Hematopoietic multipotent progenitor cell treated with erythropoietin and hydrocortisone succinate and interleukin-3 and kit ligand, for 17 days (in vitro differentiated cells): ENCODE data around the gene TATDN2.
"Not testable (repeated sequence)": the region's sequence is repeated elsewhere in the genome, so short reads cannot be mapped to it uniquely, and the experiment has no call there.

Experiments
- DNase-seq: peaks from one replicate; pipeline ENCODE4 v3.0.0-alpha.2; 2015; ENCODE audit warnings: low spot score

Gene TATDN2

DNA sequence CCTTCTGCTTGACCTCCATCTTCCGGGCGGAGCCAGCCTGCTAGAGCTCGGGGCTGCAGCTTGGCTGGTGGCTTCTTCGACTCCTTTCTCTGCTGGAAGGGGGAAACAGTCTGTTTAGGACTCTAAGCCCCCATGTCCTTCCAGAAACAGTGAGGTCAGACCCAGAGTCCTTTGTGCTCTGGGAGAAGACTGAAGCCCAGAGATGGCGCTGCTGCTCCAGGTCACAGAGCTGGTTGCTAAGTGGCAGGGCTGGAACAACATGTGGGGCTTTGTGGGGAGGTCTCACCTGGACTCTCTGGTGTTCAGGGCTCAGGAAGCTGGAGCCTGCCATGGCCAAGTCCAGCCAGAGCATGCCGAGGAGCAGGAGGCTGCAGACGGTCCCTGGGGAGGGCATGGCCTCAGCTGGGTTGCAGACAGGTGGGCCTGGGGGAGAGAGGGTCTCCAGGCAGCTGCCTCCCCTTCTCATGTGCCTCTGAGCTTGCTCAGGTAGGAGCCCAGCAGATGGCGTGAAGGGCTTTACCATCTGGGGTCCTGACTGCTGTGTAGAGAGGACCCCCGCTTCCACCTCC is 41.6 kb downstream of the TATDN2 start:
- DNase-seq = no peak

DNA sequence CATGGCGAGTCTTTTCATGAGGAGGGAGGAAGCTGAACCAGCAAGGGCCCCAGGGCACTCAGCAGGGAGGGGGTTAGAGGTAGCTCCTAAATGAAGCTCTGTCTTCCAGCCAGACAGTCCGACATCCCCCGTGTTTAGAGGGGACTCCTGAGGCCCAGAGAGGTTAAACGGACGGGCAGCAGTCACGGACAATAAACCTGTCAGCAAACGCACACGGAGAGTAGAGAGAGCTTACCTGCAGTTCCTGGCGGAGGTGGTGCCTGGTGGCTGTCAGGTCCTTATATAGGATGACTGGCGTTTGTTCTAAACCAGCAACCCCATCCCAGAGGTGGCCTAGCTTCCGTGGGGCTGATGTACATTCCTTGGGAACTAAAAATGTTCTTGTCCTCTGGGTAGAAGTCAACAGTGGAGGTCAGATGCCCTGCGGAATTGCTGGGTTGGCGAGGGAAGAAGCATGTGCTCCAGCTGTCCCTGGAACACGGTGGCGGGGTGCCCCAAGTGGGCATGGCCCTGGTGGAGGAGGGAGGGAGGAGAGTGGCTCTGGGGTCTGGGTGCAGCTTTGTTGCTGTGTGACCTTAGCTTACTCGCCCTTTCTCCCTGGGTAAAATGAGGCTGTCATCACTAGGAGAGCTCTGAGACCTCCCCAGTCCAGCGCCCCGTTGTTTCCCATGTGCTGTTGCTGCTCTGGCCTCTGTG is 42.4 kb downstream of the TATDN2 start:
- DNase-seq = no peak

DNA sequence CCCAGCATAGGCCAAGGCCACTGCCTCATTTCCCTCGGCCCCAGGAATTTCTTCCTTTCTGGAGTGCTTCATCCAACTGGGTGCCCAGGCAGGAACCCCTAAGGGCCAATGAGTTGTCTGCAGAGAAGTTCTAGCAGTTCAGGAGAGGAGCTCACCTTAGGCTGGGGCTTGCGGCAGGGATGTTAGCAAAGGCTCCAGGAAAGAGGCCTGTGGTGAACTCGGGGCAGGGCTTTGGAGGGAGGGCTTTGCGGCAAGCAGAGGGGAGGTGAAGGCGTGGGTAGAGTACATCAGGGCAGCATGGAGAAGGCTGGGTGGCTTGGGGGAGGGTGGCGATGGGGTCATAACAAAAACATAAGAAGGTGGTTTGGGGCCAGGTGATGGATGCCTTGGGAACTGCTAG is 43.4 kb downstream of the TATDN2 start:
- DNase-seq = no peak

DNA sequence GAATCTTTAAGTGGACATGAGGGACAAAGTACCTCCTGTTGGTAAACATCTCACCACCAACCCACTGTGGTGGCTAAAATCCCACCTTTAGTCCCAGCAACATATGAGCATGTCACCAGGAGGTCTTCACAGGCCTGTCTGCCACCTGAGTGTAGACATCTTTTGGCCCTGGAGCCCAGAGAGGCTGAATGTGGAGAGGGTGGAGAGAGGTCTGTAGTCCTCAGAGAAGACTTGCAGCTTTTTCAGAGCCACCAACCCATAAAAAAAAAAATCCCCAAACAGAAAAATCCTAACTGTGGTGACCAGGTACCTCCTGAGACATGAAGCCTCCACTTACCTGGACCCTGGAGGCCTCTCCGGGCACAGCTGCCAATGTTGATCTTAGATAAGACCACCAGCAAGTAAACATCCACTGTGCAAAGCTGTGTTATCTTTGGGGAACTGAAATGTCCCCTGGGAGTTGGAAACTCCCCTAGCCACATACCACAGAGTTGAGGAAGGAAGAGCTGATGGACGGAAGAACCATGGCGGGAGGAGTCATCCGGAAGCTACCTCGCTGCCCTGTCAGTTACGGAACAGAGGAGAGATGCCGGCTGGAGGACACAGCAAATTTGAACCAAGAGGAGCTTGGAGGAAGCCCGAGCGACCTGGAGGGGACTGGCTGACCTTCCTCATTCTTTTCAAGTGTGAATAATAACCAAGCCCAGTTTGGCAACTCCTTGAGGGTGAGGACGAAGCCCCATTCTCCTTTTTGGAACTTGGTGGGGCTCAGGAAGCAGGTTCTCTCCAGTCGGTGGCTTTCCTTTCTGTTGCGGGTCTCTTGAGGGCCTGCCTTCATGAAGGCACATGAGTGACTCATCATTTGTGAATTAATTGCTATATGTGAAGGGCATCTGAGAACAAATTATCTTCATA is 44.5 kb downstream of the TATDN2 start, which contains the start of gene GHRL:
Gene GHRL (minus strand): TSS at position 443 of the 915 bp plus-strand sequence. CDS start 2,767 bp downstream, outside the sequence.
- peak; percentile 10 for DNase-seq

DNA sequence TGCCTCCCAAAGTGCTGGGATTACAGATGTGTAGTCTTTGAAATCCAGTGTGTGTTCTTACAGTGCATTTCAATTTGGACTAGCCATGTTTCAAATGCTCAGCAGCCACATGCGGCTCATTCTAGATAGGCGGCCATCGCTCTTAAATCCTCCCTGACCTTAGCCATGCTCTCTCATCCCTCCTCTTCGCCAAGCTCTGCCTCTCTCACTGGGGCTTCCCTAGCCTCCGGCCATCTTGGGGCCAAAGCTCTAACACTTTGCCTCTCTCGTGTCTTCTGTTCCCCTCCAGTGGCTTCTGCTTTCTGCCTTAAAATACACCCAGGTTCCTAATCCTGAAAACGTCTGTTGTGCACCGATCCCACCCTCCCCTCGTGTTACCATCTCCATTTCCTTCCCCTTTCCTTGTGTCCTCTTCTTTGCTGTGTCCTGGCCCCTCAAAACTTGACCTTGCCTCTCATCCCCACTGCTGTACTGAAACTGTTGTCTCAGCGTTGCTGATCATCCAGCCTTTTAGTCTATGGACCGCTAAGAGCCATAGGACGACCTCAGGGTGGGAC is 45.8 kb downstream of the TATDN2 start:
- DNase-seq = no peak

DNA sequence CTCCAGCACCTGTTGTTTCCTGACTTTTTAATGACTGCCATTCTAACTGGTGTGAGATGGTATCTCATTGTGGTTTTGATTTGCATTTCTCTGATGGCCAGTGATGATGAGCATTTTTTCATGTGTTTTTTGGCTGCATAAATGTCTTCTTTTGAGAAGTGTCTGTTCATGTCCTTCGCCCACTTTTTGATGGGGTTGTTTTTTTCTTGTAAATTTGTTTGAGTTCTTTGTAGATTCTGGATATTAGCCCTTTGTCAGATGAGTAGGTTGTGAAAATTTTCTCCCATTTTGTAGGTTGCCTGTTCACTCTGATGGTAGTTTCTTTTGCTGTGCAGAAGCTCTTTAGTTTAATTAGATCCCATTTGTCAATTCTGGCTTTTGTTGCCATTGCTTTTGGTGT is 49.8 kb downstream of the TATDN2 start:
- not testable (repeated sequence) for DNase-seq

DNA sequence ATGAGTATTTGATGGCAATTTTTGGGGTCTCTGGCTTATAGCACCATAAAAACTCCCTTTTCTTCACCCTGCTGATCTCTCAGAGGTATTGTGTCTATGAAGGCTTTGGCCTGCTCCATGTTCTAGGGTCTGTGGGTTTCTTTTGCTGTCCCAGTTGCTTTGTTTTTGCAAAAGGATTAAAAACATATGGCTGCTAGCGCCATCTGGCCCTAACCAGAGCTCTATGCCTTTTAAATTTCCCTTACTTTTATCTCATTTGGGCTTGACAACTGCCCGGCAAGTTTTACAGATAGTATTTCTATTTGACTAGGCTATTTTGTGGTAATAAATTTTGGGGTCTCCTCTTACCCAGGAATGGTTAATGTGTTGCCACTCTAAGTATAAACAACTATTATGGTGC is 50.9 kb downstream of the TATDN2 start:
- no peak for DNase-seq

DNA sequence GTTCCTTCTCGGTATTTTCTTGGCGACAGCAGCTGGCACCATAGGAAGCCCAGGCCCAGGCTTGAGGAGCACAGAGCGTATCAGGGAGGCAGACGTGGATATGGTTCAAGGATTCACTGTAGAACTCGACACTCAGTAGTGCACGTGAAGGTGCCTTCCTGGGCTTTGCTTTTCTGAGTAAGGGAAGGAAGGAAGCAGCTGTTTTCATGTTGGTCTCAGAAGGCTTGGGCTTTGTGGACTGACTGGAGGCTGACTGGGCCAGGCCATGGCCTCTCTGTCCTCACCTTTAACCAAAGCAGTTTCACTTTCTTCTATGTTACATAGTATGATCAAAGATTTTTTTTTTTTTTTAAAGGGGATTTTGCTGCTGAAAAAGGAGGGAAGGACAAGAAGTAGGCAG is 51.4 kb downstream of the TATDN2 start:
- DNase-seq = no peak

DNA sequence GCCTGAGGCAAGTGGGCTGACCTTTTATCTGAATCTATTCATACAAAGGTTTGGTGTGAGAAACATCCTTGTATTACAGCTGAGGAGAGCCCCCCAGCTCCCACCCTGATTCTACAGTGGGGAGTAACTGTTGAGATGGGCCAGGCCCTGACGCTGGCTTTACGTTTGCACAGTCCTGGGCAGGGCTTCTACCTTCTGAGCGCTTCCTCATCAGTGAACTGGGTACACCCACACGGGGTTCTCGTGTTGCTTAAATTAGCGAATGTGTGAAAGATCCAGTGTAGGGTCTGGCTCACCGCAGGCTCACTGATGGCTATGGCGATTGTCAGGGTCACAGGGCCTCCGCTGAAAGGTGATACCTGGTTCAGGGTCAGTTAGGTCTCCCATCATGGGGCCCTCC is 51.8 kb downstream of the TATDN2 start:
- no peak for DNase-seq

DNA sequence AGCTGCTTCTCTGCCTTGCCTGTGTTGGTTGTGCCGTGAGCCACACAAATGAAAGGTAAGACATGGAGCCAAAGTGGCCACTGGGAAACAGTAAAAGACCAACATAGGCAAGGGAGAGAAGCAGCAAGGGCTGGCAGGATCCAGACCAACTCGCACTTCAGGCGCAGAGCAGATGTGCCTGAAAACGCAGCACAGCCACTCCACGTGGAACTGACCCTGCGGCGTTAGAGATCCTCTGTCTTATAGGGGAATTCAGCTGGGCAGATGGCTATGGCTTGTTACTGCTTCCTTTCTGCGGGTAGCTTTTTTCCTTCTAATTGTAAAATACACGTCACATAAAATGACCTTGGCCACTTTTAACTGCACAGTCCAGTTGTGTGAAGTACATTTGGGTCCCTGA is 54.8 kb downstream of the TATDN2 start:
- DNase-seq = no peak

DNA sequence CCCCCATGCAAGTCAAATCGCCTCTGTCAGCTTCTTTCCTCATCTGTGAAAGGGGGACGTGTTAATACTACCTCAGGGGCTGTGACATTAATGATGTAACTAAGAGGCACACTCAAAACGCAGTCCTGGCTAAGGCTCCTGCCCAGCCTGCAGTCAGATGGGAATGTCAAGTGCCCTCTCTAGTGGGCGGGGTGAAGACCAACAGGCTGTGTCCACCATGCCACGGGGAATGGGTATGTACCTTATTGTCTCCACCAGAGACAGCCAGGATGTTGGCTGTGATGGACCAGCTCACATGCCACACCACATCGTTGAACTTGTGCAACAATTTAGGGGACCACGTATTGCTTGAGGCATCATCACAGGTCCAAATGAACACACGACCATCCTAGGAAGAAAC is 55.5 kb downstream of the TATDN2 start:
- no peak for DNase-seq

DNA sequence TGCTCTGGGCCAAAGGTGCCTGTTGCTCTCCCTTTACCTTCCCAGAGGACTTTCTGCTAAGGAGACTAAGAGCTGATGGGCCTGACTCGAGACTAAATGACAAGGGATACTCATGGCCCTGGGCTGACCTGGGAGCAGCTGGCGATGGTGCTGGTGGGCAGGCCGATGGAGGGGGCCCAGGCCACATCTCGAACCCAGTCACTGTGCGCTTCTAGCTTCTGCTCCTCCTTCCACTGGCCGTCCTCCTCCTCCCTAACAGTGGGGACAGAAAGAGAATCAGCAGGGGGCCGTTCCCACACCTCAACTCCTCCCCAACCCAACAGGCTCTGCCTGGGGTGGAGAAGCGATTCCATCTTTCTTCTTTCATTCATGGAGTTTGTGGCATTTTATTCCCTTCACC is 56.6 kb downstream of the TATDN2 start:
- no peak for DNase-seq

DNA sequence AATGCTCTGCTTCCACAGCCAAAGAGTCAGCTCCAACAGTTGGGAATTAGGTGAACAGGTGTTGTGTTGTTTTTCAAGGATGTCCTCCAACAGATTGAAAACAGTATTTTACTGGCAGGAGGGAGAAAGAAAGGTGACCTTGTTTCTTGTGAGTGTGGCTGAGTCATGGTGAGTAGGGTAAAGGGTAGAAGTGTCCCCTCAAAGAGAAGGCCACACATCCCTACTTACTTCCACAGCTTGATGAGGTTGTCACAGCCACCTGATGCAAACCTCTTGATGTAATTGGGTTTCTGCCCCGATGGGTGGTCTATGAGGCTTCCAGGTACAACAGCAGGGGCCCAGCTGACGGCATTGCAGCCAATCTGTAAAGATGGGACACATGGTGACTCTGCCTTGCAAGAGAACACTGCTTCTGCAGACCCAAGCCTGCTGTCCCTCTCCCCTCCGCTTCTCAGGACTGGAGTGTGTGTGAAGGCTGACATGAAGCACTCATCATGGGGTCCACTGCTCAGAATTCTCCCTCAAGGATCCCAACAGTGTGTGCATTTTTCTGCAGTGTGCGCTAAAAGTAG is 57.2 kb downstream of the TATDN2 start:
- DNase-seq = no peak

DNA sequence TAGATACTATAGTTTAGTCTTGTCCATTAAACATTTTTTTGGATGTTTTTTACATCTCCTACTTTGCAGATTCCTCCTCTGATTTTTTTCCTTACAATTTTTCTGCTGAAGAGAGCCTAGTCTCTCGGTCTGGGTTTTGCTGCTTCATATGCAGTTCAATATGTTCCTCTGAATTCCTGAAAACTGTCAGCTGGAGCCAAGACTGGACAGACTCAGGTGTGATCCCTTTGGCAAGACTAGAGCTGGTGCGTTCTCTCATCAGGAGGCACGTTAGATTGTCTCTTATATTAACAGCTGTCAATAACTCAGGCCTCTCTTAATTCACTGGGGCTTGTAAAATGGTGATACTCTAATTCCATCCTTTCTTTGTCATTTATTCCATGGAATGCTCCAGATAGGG is 57.9 kb downstream of the TATDN2 start:
- no peak for DNase-seq

DNA sequence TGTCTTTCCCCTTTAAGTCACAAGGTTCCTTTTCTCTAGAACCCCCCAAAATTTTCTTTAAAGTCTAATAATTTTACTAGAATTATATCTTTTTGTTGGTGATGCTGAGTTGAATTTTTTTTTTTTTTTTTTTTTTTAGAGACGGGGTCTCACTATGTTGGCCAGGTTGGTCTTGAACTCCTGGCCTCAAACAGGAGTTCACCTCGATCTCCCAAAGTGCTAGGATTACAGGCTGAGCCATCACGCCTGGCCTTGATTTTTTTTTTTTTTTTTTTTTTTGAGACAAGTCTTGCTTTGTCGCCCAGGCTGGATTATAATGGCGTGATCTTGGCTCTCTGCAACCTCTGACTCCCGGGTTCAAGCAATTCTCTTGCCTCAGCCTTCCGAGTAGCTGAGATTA is 60.4 kb downstream of the TATDN2 start:
- DNase-seq = no peak

DNA sequence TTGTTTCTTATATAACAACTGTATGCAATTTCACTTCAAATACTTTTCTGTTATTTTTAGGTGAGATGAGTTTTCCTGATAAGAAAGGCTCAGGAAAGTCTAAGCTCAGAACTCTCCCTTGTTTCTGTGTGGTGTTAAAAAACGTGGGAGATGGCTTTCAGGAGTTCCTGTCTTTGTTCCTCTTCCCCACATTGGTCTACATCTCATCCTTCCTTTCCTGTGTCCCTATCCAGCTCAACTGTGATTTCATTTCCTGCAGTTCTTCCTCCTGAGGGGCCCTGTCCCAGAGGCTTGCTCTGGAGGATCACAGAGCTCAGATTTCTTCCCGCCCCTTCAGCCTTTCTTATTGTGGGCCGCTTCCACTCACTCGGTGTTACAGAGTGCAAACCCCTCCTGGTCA is 61.5 kb downstream of the TATDN2 start:
- no peak for DNase-seq

DNA sequence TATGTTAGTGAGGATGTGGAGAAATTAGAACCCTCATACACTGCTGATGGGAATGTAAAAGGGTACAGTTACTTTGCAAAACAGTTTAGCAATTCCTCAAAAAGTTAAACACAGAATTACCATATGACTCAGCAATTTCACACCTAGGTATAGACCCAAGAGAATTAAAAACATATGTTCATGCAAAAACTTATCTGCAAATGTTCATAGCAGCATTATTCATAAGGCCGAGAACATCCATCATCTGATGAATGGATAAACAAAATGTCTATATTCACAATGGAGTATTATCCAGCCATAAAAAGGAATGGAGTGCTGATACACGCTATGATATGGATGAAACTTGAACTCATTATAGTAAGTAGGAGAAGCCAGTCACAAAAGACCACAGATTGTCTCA is 62.3 kb downstream of the TATDN2 start:
- DNase-seq = no peak

DNA sequence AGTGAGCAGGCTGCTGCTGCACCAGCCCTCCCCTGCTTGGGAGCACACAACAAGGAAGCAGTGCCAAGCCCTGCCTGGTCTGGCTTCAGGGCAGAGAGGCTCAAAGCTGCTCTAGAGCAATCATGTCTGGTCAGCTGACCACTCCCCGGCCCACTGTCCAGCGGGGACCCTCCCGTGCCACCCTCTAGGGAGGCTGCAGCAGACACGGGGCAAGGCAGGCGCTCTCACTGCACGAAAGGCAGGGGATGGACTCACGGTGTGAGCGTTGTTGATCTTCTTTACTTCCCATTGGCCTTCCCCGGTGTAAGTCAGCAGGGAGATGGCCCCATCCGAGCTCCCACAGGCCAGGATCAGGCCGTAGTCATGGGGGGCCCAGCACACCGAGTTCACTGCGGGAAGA is 63.5 kb downstream of the TATDN2 start:
- DNase-seq = no peak

DNA sequence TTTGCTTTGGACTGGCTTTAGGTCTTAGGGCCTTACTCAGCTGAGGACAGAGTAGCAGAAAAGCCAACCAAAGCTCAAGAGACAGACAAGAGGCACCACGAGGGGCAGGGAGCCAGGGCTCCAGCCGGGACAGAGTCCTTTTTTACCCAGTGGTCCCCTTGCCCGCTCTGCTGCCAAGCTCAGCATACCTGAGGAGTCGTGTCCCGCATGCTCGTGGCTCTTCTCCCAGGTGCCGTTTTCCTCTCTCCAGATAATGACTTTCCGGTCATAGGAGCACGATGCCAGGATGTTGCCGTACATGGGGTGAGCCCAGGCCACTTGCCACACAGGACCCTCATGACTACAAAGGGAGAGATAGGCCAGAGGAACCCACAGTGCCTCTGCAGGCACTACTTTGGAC is 64.1 kb downstream of the TATDN2 start:
- no peak for DNase-seq

DNA sequence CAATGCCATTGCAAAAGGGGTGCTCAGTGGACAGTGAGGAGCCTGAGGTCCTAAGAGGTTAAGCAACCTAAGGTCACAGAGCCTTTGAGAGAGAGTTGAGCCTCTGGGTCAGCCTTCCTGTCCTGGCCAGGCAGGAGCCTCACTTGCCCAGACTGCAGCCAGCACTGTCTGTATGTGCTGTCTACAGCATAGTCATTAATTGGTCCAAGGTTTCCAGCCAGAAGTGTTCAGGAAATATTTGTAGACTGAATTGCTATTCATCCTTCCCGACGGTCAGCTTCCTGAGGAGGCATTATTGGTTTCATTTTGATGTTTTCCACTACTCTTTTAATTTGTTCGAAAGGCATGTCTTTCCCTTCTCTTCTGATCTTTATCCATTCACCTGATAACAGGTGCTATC is 64.6 kb downstream of the TATDN2 start:
- no peak for DNase-seq

DNA sequence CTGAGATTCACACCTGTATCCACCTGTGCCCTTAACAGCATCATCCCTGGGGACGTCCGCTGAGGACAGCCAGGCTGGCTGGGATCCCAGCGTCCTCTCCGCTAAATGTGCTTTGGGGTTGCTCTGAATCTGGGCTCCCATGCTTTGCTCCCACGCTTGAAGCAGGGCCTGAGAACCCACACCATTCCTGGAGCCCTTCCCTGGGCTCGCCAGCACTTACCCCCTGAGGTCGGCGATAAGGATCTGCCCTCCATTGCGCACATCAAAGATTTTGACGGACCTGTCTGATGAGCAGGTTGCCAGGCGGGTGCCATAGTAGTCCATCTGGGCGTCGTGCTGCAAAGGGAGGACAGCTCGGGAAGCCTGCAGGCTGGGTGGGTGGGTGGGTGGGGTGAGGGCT is 66.8 kb downstream of the TATDN2 start:
- no peak for DNase-seq

DNA sequence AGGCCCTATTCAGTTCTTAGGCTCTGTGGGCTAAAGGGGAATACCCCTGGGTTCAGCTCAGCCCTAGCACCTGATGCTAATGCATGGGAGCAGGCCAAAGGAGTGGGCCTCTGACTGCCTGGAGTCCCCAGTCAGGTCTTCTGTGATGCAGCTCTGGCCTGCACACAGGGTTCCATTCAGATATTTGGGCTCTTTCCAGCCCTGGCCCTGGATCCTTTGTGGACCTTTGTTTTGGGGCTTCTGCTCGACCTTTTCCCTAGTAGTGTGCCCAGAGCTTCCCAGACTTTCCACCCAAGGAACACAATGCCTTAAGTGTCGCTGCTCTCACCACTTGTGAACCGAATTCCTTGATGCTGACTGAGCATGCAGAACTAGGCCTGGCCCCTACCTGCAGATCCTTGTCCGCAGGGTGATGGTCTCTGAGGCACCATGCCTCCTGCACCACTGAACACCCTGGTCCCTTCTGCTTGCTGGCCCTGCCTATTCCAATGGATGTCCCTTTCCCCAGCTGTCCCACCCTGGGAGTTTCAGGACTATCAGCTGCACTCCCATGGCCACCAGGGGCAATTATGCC is 67.6 kb downstream of the TATDN2 start:
- DNase-seq = no peak
